GM18867 (cell line): ENCODE measurements around the gene PTPRB.

ENCODE experiments used
- ATAC-seq: cut with Tn5 transposase; IDR thresholded peaks from one replicate; pipeline ENCODE4 v1.9.1; 2021; ENCODE audit warnings: mild to moderate bottlenecking, moderate library complexity; ENCODE audit not compliant: unreplicated experiment

The PTPRB gene

GRCh38 chr12:70644861-70645260, 7.6 kb upstream of the PTPRB start:
- no peak for ATAC-seq

DNA sequence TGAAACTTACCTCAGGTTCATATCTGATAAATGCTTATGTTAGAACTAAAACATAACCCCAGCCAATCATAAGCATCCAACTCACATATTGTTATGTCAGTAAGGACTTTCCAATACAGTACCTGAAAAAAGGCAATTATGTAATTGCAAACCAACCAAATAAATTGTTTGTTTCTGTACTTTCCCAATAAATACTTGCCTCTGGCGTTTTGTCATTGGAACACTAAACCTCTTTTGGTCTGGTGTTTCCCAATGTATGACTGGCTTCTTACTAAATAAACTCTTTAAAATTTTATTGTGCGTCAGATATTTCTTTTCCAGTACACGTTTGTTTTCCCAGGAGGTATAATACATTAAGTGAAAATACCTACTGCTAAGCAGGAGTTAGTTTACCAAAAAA, 6.7 kb upstream of the PTPRB start:
- ATAC-seq, result no peak

DNA sequence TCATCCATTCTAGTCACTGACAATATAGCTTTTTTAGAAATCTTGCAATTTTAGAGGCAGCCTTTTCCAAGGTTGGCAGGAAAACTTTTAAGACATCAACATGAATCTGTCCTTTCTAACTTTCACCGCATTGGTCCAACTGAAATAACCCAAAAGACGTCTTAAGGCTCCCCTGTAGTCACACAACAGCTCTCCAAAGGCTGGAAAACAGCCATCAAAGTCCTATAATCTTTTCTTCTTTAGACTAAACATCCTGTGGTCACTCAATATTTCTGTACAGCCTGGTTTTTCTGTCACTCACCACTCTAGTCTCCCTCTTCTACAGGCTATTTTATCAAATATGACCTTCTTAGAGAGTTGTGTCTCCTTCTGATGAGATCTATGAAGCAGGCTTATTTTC, 4.5 kb upstream of the PTPRB start:
- ATAC-seq, result no peak

DNA sequence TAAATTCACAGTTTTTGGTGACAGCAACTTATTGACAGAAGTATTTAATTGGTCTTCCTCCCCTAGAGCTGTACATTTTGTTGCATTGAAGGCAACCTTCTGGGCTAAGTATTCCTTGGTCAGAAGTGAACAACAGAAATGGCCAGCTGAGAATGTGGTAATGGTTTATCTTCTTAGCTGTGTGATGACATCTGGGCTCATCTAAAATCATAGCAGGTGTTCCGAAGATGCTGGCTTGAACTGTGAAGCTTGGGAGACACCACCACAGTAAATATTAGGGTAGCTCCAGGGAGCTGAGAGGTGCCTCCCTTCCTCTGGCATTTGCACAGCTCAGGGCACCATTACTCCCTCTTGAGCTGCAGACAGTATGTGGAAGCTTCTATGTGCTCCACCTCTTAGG, 3.7 kb upstream of the PTPRB start:
- no peak for ATAC-seq

DNA sequence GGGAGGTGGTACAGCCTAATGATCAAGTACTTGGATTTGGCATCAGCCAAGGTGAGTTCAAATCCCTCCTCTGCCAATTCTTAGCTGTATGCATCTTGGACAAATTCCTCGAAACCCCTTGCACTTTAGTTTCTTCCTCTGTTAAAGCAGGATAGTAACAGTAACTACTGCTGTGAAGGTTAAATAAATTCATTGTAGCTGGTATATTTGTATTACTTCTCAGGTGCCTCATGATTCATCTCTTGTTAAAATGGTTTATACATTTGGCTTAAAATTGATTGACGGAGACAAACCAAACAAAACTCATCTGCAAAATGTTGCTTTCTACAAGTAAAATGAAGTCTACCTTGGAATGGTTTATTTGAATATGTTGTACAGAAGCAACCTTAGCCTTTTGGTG, 2.3 kb upstream of the PTPRB start:
- ATAC-seq, result no peak

DNA sequence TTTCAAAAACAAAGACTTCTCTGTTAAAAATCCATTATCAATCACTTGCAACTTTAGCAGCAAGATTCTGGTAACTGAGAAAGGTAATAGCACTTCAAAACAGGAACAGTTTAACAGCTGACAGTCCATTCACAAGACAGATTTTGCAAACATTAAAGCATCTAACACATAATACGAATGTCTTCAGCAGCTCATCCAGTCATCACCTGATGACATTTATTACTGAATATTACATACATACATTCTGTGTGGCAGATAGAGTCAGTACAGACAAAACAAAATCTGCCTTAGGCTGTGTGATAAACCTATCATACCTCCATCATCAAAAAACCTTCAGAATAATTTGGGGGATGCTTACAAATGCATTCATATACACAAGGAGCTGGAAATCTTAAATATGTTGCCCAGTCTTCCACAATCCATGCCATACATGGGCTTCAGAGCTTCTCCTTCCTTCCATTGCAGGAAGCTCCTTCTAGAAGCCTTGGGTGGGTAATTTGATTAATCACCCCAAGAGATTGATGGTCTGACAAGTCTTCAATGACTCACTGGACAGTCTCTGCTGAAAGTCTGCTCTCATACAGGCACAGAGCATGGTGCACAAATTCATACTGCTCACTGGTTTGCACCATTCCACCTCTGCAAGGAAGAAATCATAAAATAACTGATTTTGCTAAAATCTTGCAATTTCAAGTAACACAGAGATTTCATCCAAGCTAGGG, 1.6 kb upstream of the PTPRB start:
- ATAC-seq, result no peak

GRCh38 chr12:70635755-70636154, 1.5 kb downstream of the PTPRB start:
- no peak for ATAC-seq

GRCh38 chr12:70628701-70629480, 8.3 kb downstream of the PTPRB start:
- no peak for ATAC-seq

- ATAC-seq, result no peak
Measured at GRCh38 chr12:70627677-70628076, 9.6 kb downstream of the PTPRB start.

DNA sequence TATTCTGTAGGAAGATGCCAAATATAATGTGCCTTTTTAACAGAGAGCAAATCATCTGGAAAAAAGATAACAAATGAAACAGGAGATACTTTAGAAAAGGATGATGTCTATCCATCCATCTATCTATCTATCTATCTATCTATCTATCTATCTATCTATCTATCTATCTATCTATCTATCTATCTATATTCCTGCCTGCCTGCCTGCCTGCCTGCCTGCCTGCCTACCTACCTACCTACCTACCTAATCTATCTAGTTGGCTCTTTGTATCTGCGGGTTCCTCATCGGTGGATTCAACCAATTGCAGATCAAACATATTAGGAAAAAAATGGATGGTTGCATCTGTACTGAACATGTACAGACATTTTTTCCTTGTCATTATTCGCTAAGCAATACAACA, 11.0 kb downstream of the PTPRB start:
- no peak for ATAC-seq

DNA sequence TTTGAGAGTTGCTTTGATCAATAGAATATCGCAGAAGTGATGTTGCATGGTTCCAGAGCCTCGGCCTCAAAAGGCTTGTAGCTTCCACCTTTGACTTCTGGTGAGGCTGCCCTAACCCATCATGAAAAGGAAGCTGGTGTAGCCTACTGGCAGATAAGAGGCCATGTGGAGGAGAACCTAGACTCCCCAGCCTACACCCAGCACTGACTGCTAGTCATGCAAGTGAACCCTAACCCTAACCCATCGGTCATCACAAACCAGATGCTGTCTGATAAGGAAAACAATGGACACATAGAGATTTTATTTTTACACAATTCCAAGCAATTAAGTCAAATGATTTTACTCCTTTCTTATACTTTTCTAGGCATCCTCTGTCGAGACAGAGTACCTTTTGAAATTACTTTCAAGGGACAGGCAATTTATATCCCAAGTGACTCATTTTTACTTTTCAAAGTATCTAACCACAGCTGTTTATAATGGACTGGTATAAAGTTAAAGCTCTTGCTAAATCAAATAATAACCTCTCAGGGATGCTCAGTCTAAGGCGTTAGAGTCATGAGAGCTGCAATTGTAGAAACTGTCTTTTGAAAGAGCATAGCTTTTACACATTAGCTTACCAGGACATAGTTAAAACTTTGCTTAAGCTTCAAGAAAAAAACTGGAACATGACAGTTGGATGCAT, 17.6 kb downstream of the PTPRB start:
- no peak for ATAC-seq

DNA sequence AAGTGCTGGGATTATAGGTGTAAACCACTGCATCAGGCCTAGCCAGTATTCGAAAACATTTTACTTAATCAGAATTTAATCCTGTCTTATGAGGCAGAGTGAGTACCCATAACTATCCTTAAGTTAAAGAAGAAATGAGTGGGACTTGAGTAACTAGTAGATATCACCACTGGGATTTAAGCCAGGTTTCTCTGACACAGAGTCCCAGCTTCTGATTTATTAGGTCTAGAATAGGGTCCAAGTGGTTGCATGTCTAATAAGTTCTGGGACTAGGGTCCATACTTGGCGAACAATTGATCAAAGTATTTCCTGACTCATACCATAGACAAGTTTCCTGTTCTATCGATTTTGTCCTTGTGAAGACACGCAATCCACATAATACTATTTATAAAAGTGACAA, 18.9 kb downstream of the PTPRB start:
- ATAC-seq, result no peak

DNA sequence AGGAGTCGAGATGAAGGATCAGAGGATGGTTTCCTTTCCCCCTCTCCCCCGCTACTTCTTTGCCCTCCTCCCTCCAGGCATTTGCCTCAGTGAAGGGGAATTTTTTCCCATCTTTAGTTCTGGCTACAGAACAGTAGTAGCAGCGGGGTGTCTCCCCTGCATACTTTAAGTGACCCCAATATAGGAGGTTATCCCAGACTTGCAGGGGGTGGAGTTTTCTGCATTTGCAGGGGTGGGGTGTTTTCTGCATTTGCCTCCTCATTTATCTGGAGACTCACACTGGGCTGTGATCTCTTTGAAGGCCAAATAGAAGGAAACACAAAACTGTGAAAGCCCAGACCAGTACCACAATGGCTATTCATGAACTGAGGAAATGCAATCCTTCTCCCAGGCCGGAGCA, 19.8 kb downstream of the PTPRB start:
- ATAC-seq, result no peak

DNA sequence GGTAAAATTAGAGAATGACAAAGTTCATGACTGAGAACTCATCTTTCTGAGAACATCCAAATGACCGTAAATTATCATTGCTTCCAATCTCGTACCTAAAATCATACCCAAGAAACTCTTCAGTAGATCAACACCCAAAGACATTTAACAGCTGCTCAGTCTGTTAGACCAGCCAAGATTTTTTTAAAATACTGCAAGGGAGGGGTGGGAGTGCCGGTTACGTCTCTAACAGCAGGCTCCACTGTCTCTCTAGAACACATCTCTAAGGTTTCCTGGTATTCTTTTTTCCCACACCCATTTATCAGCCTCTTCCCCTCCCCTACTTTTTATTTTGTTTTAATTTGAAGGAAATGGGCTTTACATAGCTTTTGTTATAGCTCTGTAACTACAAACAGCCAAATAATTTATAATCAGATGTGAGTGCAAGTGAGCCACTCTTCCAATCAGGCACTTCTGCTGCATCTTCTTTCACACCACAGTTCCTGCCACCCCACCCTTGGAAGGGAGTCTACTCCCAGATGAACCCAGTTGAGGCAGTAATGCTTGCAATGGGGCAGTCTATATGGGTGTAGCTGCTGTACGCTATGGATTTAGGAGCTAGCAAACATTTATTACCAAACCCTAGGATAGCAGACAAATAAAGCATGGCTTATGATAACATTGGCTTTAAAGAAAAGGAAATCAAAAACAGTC, 21.9 kb downstream of the PTPRB start:
- ATAC-seq, result no peak

- no peak for ATAC-seq
Measured at GRCh38 chr12:70609739-70610491, 27.3 kb downstream of the PTPRB start.

- ATAC-seq, result no peak
Measured at GRCh38 chr12:70609203-70609602, 28.0 kb downstream of the PTPRB start.

GRCh38 chr12:70608184-70608583, 29.0 kb downstream of the PTPRB start:
- no peak for ATAC-seq

DNA sequence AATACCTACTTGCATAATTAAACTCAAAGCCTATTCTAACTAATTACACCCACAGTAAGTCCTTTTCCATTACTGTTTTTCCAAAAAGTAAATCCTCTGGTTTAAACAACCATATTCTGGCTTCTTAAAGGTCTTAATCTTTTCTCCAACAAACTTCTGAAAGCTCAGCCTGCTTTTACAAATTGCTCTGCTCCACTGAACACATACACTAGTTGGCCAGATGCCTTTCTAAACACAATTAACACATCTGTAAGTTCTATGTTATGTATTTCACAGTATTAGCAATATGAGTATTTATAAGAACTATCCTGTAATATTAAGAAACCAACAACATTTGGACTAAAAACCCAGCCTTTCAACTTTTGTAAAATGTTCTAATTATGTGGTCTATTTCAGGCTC, 30.1 kb downstream of the PTPRB start:
- ATAC-seq, result no peak

DNA sequence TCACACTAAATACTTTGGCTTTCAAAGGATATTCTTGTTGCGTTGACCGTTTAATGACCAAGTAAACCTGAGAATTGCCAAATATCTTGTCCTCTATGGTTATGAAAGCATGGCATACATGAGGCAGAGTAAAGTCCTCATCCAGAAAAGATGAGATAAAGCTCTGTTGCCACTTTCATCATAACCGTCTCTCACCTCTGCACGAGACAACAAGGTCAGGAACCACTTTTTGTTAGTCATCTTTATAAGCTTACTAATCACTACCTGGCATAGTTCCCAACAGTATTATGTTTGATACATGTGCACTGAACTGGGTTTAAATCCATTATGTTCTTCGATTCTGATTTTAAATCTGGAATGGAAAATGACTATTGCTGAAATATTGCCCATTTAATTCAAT, 31.3 kb downstream of the PTPRB start:
- ATAC-seq, result no peak

GRCh38 chr12:70604662-70605061, 32.6 kb downstream of the PTPRB start:
- no peak for ATAC-seq

- ATAC-seq, result no peak
Measured at GRCh38 chr12:70603044-70603443, 34.2 kb downstream of the PTPRB start.
